ENCODE results near the gene CCDC138.

DNA sequence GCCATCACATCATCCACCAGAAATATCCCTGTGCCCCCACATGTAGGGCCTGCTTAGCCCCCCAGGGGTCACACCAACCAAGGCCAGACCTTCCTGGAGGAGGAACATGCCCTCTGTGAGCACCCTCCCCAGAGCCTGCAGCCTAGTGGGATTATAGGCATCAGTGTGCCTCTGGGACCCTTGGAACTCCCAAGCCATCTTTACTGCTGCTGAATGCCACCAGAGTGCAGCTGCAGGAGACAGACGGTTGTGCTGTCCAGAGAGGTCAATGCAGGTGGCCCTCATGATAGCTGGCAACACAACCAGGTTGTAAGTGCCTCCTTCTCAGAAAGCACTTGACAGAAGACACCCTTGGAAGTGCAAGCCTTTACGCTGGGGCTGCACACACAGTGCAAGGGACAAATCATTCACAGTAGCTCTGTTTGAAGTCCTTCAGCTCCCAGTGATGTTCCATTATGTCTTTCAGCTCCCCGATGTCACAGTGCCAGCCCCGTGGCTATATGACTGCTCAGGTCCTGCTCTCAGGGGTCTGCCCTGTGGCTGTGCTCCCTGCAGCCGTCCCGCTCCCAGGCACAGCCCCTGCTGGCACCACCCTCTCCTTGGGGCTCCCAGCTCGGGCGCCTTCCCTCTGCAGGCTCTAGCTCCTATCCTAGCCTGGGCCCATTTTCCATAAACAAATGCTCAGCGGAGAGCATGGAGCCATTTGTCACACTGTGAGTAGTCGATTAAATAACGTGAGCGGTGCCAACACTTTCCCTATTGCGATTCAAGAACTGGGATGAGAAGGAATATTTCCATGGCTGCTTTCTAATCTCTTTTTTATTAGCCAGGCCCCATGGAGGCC is 137.4 kb downstream of the CCDC138 start:
- TF ChIP-seq GATA2 (IDR thresholded peaks at IDR 0.05; ENCODE audit: low read depth, low read length) (no peak), GATA3 (IDR thresholded peaks at IDR 0.05; ENCODE audit: low read depth, low read length) (no peak)
